KBM-7 (cell line): ENCODE results near the gene AP3S2.
"Not testable (repeated sequence)": the region's sequence is repeated elsewhere in the genome, so short reads cannot be mapped to it uniquely, and the experiment has no call there.

Experiments
- DNase-seq: peaks from one replicate; pipeline ENCODE4 v3.0.0-alpha.2; 2015
- in situ Hi-C: fragments of 300-500 bp; cut with MboI; formaldehyde crosslinking; loops from 2 replicates; pipeline ENCODE4 v1.14.3; 2020; ENCODE audit warnings: low sequenced_read_pairs, low pct_unique_long_range_greater_than_20kb, mixed read lengths

AP3S2 gene

DNA sequence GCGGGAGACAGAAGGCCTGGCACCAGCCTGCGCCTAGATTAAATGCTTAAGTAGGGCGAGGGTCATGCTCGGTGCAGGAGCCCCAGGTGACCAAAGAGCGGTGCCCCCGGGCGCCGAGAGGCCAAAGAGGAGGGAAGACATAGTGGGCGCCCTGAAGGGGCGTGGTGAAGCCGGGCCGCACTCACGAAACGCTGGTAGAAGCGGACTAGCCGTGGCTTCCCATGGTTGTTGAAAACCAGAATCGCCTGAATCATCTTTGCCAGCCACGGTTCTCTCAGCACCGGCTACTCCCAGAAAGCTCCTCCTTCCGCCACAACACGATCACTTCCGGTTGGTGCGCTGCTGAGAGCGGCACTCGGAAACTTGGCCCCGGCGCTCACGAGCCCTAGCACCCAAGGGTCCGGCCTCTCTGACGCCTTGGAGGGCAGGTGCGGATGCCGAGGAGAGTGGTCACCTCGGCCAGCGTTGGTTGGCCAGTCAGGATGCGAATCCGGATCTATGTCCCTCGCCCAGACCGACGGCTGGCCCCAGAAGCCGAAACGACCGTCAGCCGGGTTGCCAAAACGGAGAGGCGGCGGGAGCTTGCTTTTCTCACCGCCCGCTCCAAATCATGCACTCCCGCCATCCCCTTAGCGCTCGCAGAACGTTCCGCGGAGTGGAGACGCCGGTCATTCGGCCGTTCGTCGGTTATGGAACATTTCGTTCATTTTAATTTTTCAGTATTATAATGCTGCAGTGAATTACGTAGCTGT is at the start of gene AP3S2:
AP3S2 (minus strand) TSS at position 299 of the 752 bp plus-strand sequence; CDS start at position 254, 45 bp downstream.
- in situ Hi-C loops = loop anchor here (25.0 kb wide), 1 partner anchor 132 kb away; the partner anchor contains the start of gene MESP1
- peak; percentile 95 for DNase-seq

GRCh38 chr15:89939910-89940309 is 46.1 kb upstream of the AP3S2 start:
- no peak for DNase-seq
- in situ Hi-C loops = no loop called here

DNA sequence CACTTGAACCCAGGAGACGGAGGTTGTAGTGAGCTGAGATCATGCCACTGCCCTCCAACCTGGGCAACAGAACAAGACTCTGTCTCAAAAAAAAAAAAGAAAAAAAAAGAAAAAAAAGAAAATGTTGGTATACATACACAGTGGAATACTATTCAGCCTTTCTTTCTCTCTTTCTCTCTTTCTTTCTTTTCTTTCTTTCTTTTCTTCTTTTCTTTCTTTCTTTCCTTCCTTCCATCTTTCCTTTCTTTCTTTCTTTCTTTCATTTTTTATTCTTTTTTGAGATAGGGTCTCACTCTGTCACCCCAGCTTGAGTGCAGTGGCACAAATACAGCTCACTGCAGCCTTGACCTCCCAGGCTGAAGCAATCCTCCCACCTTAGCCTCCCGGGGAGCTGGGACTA is 45.6 kb upstream of the AP3S2 start:
- in situ Hi-C loops, DNase-seq: not testable (repeated sequence)

GRCh38 chr15:89937365-89938350 is 43.9 kb upstream of the AP3S2 start:
- DNase-seq = peak; percentile 62
- in situ Hi-C loops = no loop called here

GRCh38 chr15:89936786-89937265 is 43.0 kb upstream of the AP3S2 start:
- no peak for DNase-seq
- in situ Hi-C loops = no loop called here

- peak; percentile 83 for DNase-seq
- in situ Hi-C loops = no loop called here
Measured at GRCh38 chr15:89936051-89936785, 42.4 kb upstream of the AP3S2 start.

GRCh38 chr15:89932880-89933279 is 39.1 kb upstream of the AP3S2 start:
- no peak for DNase-seq
- in situ Hi-C loops = no loop called here

GRCh38 chr15:89928421-89928820 is 34.6 kb upstream of the AP3S2 start:
- in situ Hi-C loops = no loop called here
- no peak for DNase-seq

DNA sequence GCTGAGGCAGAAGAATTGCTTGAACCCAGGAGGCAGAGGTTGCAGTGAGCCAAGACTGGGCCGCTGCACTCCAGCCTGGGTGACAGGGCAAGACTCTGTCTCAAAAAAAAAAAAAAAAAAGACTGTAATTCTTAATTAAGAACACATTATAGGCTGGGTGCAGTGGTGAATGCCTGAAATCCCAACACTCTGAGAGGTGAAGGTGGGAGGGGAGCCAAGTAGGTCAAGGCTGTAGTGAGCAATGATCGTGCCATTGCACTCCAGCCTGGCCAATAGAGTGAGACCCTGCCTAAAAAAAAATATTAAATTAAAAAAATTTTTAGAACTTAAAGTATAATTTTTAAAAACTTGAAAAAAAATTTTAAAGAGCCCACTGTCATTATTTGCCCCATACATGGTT is 32.4 kb upstream of the AP3S2 start:
- in situ Hi-C loops = no loop called here
- no peak for DNase-seq

- in situ Hi-C loops = loop anchor here (25.0 kb wide), 1 partner anchor 170 kb away; no protein-coding TSS in a partner anchor
- no peak for DNase-seq
Measured at GRCh38 chr15:89917442-89918101, 23.8 kb upstream of the AP3S2 start.

- in situ Hi-C loops = loop anchor here (25.0 kb wide), 1 partner anchor 171 kb away; no protein-coding TSS in a partner anchor
- no peak for DNase-seq
Measured at GRCh38 chr15:89916660-89917059, 22.9 kb upstream of the AP3S2 start.

- in situ Hi-C loops = loop anchor here (25.0 kb wide), 1 partner anchor 174 kb away; no protein-coding TSS in a partner anchor
- no peak for DNase-seq
Measured at GRCh38 chr15:89912674-89913396, 19.0 kb upstream of the AP3S2 start, which contains the start of gene ARPIN. Gene ARPIN (minus strand): TSS chr15:89912952. CDS start chr15:89912835, 117 bp downstream.

- in situ Hi-C loops = loop anchor here (25.0 kb wide), 1 partner anchor 175 kb away; no protein-coding TSS in a partner anchor
- DNase-seq = no peak
Measured at GRCh38 chr15:89912145-89912673, 18.4 kb upstream of the AP3S2 start.

DNA sequence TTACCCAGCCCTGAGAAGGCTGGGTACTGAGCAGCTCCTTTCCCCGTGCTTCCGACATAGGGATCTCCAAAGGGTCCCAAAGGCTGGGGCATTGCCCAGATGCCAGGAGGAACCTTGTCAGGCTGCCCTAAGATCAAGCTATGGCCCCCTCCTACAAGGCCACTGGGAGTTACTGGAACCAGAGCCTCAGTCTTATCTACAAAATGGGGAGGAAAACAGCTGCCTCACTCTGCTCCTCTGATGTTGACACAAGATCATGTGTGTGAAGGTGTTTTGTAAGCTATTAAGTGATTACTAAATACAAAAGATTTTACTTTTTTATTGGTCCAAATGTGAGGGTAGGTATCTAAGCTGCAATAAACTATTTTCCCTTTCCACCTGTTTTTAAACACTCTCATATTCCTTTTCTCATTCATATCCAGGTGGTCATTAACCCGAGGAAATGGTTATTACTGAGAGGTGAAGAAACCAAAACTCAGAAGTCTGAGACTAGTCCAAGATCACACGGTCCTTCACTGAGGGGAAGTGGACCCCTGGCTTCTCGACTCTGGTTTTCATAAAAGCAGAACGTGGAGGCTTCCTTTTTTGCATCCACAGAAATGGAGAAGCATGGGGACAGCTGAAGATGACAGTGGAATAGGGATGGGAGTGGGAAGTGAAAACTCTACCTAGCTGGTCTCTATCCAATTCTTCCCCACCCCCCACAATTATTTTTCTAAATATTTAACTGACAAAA is 17.3 kb upstream of the AP3S2 start:
- peak; percentile 28 for DNase-seq
- in situ Hi-C loops = loop anchor here (25.0 kb wide), 1 partner anchor 176 kb away; no protein-coding TSS in a partner anchor

- DNase-seq = no peak
- in situ Hi-C loops = loop anchor here (25.0 kb wide), 1 partner anchor 178 kb away; no protein-coding TSS in a partner anchor
Measured at GRCh38 chr15:89909611-89910010, 15.8 kb upstream of the AP3S2 start.

DNA sequence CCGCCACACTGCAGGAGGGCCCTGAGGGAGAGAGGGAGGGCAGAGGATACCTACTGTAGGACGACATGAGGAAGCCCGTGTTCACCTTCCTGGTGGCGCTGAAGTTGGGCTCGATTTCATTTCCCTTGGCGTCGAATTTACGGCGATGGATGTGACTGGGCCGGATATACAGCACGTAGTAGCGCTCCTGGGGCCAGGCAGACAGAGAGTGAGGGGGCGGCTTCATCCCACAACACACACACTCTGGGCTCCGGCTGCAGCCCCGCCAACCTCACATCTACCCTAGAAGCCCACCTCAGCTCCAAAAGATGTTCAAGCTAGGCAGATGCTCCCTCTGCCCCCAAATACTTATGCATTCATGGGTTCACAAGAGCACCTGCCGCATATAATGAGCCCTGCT is 14.4 kb upstream of the AP3S2 start:
- DNase-seq = no peak
- in situ Hi-C loops = loop anchor here (25.0 kb wide), 1 partner anchor 179 kb away; no protein-coding TSS in a partner anchor
